Neural cell (in vitro differentiated cells): ENCODE results near the gene MUC2. TPM values are rescaled to one million over a fixed set of nuclear protein-coding genes. Genes with fewer than 3 reads are reported as not detected.

ENCODE experiments used
- H2AFZ ChIP-seq: fragments of 200-600, 300-800 bp; sonication (generic), shearing (Covaris generic); 2 replicates; pipeline ENCODE4 v1.6.0; 2014; ENCODE audit warnings: low read depth, mild to moderate bottlenecking, antibody characterized with exemption, low read length, moderate library complexity
- H3F3A ChIP-seq: fragments of 200-600 bp; shearing (Covaris generic); 2 replicates; pipeline ENCODE4 v1.6.1; 2016; ENCODE audit warnings: mild to moderate bottlenecking, moderate library complexity, mixed read lengths, antibody characterized with exemption, low read length; ENCODE audit not compliant: insufficient read depth, poor library complexity, severe bottlenecking
- H3K27ac ChIP-seq: fragments of 200-600, 300-800 bp; sonication (generic), shearing (Covaris generic); 2 replicates; pipeline ENCODE4 v1.5.1; 2014; ENCODE audit warnings: mild to moderate bottlenecking, low read length, moderate library complexity
- H3K27me3 ChIP-seq: fragments of 300-800, 200-600 bp; sonication (generic), shearing (Covaris generic); 2 replicates; pipeline ENCODE4 v1.6.0; 2014; ENCODE audit warnings: mild to moderate bottlenecking, low read depth, low read length, moderate library complexity; ENCODE audit not compliant: insufficient read depth
- H3K36me3 ChIP-seq: fragments of 300-800, 200-600 bp; sonication (generic), shearing (Covaris generic); 2 replicates; pipeline ENCODE4 v1.5.1; 2014; ENCODE audit warnings: mild to moderate bottlenecking, antibody characterized with exemption, low read length, moderate library complexity; ENCODE audit not compliant: insufficient read depth
- H3K4me2 ChIP-seq: fragments of 300-800, 200-600 bp; sonication (generic), shearing (Covaris generic); 2 replicates; pipeline ENCODE4 v1.6.0; 2014; ENCODE audit warnings: mild to moderate bottlenecking, low read length
- H3K4me3 ChIP-seq: fragments of 300-800, 200-600 bp; sonication (generic), shearing (Covaris generic); 2 replicates; pipeline ENCODE4 v1.5.1; 2014; ENCODE audit warnings: mild to moderate bottlenecking, low read length, moderate library complexity
- H3K79me2 ChIP-seq: fragments of 200-600 bp; shearing (Covaris generic); replicated peaks from 2 replicates; pipeline ENCODE4 v1.6.0; 2014; ENCODE audit warnings: mild to moderate bottlenecking, low read length, moderate library complexity; ENCODE audit not compliant: insufficient read depth
- H3K9ac ChIP-seq: fragments of 300-800, 200-600 bp; sonication (generic), shearing (Covaris generic); 2 replicates; pipeline ENCODE4 v1.6.1; 2016; ENCODE audit warnings: mild to moderate bottlenecking, low read length, mixed read lengths
- H3K9me2 ChIP-seq: fragments of 200-600 bp; shearing (Covaris generic); 2 replicates; pipeline ENCODE4 v1.6.1; 2016; ENCODE audit warnings: mild to moderate bottlenecking, low read length, mixed read lengths; ENCODE audit not compliant: insufficient read depth
- H3K9me3 ChIP-seq: fragments of 200-600, 300-800 bp; sonication (generic), shearing (Covaris generic); 2 replicates; pipeline ENCODE4 v1.6.1; 2016; ENCODE audit warnings: mild to moderate bottlenecking, mixed run types, low read length, moderate library complexity, mixed read lengths
- H4K20me1 ChIP-seq: fragments of 200-600 bp; shearing (Covaris generic); 2 replicates; pipeline ENCODE4 v1.6.1; 2016; ENCODE audit warnings: mild to moderate bottlenecking, mixed run types; ENCODE audit not compliant: insufficient read depth
- EP300 ChIP-seq: fragments of 450-650 bp; conservative IDR thresholded peaks from 2 replicates; pipeline ENCODE4 v1.6.1; 2014; ENCODE audit warnings: antibody characterized with exemption, mild to moderate bottlenecking, moderate library complexity; ENCODE audit not compliant: poor library complexity, severe bottlenecking
- SMC3 ChIP-seq: fragments of 450-650 bp; conservative IDR thresholded peaks from 2 replicates; pipeline ENCODE4 v1.6.1; 2014; ENCODE audit warnings: antibody characterized with exemption, mild to moderate bottlenecking, moderate library complexity; ENCODE audit not compliant: poor library complexity
- TAF1 ChIP-seq: IDR thresholded peaks from 2 replicates; pipeline ENCODE4 v1.6.1; 2012; ENCODE audit warnings: low read depth
- polyA plus RNA-seq: library from polyadenylated mRNA; depleted of rRNA; stranded (reverse); fragments of >200 nt; gene quantifications from 2 replicates; pipeline ENCODE4 v1.2.3, GENCODE V29; 2014
- TF ChIP-seq, protein P1 (sequence below): IDR thresholded peaks from 2 replicates; pipeline ENCODE4 v1.6.1; 2012; ENCODE audit warnings: borderline replicate concordance
- TF ChIP-seq, protein P2 (sequence below): fragments of 450-650 bp; IDR thresholded peaks from 2 replicates; pipeline ENCODE4 v1.5.1; 2014; ENCODE audit warnings: antibody characterized with exemption, mild to moderate bottlenecking, moderate library complexity; ENCODE audit not compliant: poor library complexity, severe bottlenecking

Gene MUC2
- polyA plus RNA-seq, 1 donor from 2014 or later: not detected

DNA sequence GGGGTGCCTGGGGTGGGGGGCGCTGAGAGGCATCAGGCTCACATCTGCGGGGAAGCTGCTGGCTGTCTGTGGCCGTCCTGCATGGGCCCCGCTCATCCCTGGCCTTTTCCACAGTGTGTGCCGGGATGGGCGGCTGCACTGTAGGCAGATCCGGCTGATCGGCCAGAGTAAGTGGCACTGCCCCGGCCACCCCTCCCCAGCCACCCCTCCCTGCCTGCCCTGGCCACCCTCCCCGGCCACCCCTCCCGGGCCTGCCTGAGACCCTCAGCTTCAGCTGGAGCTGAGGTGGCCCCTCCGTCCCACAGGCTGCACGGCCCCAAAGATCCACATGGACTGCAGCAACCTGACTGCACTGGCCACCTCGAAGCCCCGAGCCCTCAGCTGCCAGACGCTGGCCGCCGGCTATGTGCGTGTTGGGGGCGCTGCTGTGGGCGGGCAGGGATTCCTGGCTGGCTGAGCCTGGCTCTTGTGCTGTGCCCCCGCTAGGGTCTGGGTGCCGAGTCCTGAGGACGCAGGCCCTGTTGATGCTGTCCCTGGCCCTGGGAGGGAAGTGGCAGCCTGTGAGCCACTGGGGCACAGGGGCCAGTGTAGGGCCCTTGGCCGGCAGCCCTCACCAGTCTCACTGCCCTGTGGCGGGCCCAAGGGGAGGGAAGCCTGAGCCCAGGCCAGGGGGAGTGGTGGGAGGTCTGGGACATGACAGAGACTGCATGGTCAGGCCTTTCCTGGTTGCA lies 10.9 kb downstream of the MUC2 start:
- Histone ChIP-seq H3F3A (no peaks in the 10 kb centered on the region), H3K9me3 (no peaks in the 10 kb centered on the region)

DNA sequence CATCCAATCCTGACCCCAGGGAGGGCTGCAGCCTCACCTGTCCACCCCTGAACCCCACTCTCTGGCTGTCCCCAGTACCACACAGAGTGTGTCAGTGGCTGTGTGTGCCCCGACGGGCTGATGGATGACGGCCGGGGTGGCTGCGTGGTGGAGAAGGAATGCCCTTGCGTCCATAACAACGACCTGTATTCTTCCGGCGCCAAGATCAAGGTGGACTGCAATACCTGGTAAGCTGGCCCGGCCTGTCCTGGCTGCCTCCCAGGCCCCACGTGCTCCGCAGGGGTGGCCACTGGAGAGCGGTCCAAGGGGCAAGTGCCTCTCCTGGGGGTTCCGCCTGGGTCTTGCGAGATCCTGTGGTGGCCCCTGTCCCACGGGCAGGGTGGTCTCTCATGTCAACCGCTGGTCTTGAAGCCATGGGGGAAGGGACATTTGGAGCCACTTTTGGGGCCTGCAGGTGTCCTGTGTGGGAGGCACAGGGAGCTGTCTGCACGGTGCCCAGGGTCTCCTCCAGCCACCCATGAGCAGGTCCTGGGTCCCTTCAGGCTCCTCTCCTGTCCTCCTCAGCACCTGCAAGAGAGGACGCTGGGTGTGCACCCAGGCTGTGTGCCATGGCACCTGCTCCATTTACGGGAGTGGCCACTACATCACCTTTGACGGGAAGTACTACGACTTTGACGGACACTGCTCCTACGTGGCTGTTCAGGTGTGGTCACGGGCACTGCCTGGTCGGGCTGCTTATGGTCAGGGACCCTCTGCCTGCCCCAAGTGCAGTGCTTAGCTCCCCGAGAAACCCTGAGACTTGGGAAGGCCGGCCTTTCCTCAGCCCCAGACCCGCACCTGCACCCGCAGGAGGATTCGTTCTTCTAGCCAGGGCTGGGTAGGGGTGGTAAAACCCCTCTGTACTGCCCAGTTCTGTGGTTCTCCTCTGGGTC lies 11.8 kb downstream of the MUC2 start:
- H3K79me2 ChIP-seq: no peaks in the 10 kb centered on the region
- H3K4me2 ChIP-seq: no peak overlapping the region
- H4K20me1 ChIP-seq: no peaks in the 10 kb centered on the region
- TF ChIP-seq SMC3 (no peak), EP300 (no peak)
- H3K4me3 ChIP-seq: no peak overlapping the region
- no peak overlapping the region for H2AFZ ChIP-seq
- no peaks in the 10 kb centered on the region for H3K36me3 ChIP-seq
- H3K9me3 ChIP-seq: no peaks in the 10 kb centered on the region
- H3F3A ChIP-seq: no peaks in the 10 kb centered on the region
- H3K9ac ChIP-seq: no peak overlapping the region
- no peak overlapping the region for H3K27ac ChIP-seq
- H3K27me3 ChIP-seq: no peaks in the 10 kb centered on the region
- H3K9me2 ChIP-seq: no peaks in the 10 kb centered on the region

More for the DNA sequence above, 10.9 kb downstream of the MUC2 start:
- H3K9me2 ChIP-seq: no peaks in the 10 kb centered on the region
- no peak overlapping the region for H3K4me2 ChIP-seq
- H2AFZ ChIP-seq: no peak overlapping the region
- no peak overlapping the region for H3K4me3 ChIP-seq
- no peak overlapping the region for H3K9ac ChIP-seq
- H3K36me3 ChIP-seq: no peaks in the 10 kb centered on the region
- no peaks in the 10 kb centered on the region for H4K20me1 ChIP-seq
- H3K79me2 ChIP-seq: no peaks in the 10 kb centered on the region
- no peak for TF ChIP-seq TAF1
- TF ChIP-seq, protein P1, sequence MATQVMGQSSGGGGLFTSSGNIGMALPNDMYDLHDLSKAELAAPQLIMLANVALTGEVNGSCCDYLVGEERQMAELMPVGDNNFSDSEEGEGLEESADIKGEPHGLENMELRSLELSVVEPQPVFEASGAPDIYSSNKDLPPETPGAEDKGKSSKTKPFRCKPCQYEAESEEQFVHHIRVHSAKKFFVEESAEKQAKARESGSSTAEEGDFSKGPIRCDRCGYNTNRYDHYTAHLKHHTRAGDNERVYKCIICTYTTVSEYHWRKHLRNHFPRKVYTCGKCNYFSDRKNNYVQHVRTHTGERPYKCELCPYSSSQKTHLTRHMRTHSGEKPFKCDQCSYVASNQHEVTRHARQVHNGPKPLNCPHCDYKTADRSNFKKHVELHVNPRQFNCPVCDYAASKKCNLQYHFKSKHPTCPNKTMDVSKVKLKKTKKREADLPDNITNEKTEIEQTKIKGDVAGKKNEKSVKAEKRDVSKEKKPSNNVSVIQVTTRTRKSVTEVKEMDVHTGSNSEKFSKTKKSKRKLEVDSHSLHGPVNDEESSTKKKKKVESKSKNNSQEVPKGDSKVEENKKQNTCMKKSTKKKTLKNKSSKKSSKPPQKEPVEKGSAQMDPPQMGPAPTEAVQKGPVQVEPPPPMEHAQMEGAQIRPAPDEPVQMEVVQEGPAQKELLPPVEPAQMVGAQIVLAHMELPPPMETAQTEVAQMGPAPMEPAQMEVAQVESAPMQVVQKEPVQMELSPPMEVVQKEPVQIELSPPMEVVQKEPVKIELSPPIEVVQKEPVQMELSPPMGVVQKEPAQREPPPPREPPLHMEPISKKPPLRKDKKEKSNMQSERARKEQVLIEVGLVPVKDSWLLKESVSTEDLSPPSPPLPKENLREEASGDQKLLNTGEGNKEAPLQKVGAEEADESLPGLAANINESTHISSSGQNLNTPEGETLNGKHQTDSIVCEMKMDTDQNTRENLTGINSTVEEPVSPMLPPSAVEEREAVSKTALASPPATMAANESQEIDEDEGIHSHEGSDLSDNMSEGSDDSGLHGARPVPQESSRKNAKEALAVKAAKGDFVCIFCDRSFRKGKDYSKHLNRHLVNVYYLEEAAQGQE: no peak
- TF ChIP-seq, protein P2, sequence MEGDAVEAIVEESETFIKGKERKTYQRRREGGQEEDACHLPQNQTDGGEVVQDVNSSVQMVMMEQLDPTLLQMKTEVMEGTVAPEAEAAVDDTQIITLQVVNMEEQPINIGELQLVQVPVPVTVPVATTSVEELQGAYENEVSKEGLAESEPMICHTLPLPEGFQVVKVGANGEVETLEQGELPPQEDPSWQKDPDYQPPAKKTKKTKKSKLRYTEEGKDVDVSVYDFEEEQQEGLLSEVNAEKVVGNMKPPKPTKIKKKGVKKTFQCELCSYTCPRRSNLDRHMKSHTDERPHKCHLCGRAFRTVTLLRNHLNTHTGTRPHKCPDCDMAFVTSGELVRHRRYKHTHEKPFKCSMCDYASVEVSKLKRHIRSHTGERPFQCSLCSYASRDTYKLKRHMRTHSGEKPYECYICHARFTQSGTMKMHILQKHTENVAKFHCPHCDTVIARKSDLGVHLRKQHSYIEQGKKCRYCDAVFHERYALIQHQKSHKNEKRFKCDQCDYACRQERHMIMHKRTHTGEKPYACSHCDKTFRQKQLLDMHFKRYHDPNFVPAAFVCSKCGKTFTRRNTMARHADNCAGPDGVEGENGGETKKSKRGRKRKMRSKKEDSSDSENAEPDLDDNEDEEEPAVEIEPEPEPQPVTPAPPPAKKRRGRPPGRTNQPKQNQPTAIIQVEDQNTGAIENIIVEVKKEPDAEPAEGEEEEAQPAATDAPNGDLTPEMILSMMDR: no peak
- no peak overlapping the region for H3K27ac ChIP-seq
- no peaks in the 10 kb centered on the region for H3K27me3 ChIP-seq
